SK-MEL-5 (cell line): ENCODE results near the gene CIC. TPM values are rescaled to one million over a fixed set of nuclear protein-coding genes. Genes with fewer than 3 reads are reported as not detected.
A peak's percentile ranks its signal among the peaks of the same experiment; 100 is the strongest.

Experiments used
- DNase-seq: peaks from one replicate; pipeline ENCODE4 v3.0.0-alpha.2; 2016; ENCODE audit warnings: low read depth, low spot score
- in situ Hi-C: cut with HindIII; loops from 2 replicates; pipeline ENCODE4 v1.10.0; 2016; ENCODE audit warnings: low sequenced_read_pairs, high pct_unique_total_duplicates, low pct_unique_long_range_greater_than_20kb
- total RNA-seq: library from RNA; depleted of rRNA; stranded (reverse); fragments of >200 nt; shearing (Covaris generic); gene quantifications from 2 replicates; pipeline ENCODE4 v1.2.3, GENCODE V29; 2014

CIC gene
- total RNA-seq, 1 experiment from 2014 or later = 5.2 TPM

GRCh38 chr19:42292042-42292960 lies 23.2 kb downstream of the CIC start:
- in situ Hi-C loops = no loop called here
- DNase-seq = no peak

DNA sequence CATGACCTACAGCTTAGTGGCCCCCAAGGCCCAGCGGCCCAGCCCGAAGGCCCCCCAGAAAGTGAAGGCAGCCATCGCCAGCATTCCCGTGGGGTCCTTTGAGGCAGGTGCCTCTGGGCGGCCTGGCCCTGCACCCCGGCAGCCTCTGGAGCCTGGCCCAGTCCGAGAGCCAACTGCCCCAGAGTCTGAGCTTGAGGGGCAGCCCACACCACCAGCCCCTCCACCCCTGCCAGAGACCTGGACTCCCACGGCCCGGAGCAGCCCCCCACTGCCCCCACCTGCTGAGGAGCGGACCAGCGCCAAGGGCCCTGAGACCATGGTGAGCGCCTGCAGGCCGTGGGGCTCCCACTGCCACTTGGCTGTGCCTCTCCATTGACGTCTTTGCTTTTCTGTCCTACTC lies 23.9 kb downstream of the CIC start:
- no peak for DNase-seq
- in situ Hi-C loops = no loop called here

- in situ Hi-C loops = no loop called here
- DNase-seq = no peak
Measured at GRCh38 chr19:42293540-42293939, 24.5 kb downstream of the CIC start.

- DNase-seq = no peak
- in situ Hi-C loops = no loop called here
Measured at GRCh38 chr19:42293948-42294347, 24.9 kb downstream of the CIC start.

GRCh38 chr19:42294471-42295137 lies 25.6 kb downstream of the CIC start:
- DNase-seq = no peak
- in situ Hi-C loops = no loop called here

DNA sequence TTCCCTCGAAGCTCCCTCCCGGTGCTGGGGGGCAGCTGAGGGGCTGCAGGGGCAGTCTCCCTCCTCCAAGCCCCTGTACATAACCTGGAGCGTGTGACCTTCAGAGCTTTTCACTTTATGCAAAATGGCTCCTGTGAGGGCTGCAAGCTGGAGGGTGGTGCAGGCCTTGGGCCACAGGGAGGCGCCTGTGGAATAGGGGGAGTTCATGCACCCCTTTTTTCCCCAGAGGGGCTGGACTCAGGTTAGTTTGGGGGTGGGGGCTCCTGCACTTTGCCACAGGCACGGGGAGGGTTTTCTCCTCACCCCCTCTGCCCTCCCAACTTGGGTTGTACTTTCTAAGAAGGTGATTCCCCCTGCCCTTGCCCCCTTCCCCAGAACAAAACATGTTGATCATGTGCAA lies 26.3 kb downstream of the CIC start:
- in situ Hi-C loops = no loop called here
- DNase-seq = no peak

GRCh38 chr19:42295831-42296525 lies 26.9 kb downstream of the CIC start:
- in situ Hi-C loops = no loop called here

GRCh38 chr19:42297039-42297438 lies 28.0 kb downstream of the CIC start:
- no peak for DNase-seq
- in situ Hi-C loops = no loop called here

More at GRCh38 chr19:42295831-42296525, 26.9 kb downstream of the CIC start:
- DNase-seq = peak; percentile 74

- DNase-seq = no peak
- in situ Hi-C loops = no loop called here
Measured at GRCh38 chr19:42301646-42302203, 32.7 kb downstream of the CIC start, which contains the start of gene PRR19. TSS of gene PRR19 (plus strand) at chr19:42302132. CDS start at chr19:42309585, 7,453 bp downstream.

- no peak for DNase-seq
- in situ Hi-C loops = no loop called here
Measured at GRCh38 chr19:42303101-42303464, 34.0 kb downstream of the CIC start.

GRCh38 chr19:42303876-42304275 lies 34.8 kb downstream of the CIC start:
- in situ Hi-C loops = no loop called here
- no peak for DNase-seq

GRCh38 chr19:42306646-42307045 lies 37.6 kb downstream of the CIC start:
- in situ Hi-C loops = no loop called here
- DNase-seq = no peak

DNA sequence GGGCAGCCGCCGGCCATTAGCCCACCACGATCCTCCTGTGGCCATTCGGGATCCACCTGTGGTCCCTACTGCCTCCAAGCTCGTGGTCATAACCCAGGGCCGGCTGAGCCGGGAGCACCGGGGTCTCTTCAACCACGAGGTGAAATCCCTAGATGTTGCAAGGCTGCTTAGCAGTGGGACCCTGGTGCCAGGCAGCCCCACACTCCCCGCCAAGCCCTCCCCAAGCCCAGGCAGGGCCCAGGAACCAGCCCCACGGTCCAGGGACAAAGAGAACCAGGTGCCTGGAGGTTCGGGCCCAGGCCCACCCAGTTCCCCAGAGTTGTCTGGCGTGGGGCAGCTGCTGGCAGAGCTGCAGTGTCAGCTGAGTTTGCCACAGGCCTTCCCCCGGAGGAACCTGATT lies 40.6 kb downstream of the CIC start:
- in situ Hi-C loops = no loop called here
- no peak for DNase-seq

DNA sequence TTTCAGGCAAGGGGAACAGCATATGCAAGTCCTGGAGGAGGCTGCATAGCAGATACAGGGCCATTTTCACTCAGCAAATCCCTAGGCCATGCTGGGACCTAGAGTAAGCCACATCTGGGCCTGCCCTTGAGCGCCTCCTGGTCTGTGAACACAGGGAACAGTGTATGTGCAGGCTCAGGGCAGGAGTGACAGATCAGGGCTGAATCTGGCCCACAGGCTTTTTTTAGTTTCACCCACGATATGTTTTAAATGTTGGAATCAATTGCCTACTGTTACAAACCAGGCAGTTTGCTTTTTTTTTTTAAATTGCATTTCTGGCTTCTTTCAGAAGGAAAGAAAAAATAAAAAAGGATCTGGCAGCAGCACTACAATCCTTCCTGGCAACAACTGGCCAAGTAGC lies 42.6 kb downstream of the CIC start:
- peak; percentile 81 for DNase-seq
- in situ Hi-C loops = no loop called here

DNA sequence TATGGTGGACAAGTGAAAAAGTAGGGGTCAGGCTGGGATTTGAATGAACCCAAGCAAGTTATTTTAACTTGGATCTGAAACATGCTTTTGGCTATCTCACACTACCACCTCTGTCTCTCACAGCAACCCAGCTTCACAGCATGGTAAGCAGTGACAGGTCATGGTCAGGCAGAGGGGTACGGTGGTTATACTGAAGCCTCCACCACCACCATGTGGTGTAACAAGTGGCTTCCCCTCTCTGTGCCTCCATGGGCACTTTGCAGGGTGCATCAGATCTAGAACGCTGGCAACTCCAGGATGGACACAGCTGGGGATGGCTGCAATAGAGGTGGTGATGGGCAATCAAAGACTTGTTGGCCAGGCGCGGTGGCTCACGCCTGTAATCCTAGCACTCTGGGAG lies 43.3 kb downstream of the CIC start:
- in situ Hi-C loops = no loop called here

DNA sequence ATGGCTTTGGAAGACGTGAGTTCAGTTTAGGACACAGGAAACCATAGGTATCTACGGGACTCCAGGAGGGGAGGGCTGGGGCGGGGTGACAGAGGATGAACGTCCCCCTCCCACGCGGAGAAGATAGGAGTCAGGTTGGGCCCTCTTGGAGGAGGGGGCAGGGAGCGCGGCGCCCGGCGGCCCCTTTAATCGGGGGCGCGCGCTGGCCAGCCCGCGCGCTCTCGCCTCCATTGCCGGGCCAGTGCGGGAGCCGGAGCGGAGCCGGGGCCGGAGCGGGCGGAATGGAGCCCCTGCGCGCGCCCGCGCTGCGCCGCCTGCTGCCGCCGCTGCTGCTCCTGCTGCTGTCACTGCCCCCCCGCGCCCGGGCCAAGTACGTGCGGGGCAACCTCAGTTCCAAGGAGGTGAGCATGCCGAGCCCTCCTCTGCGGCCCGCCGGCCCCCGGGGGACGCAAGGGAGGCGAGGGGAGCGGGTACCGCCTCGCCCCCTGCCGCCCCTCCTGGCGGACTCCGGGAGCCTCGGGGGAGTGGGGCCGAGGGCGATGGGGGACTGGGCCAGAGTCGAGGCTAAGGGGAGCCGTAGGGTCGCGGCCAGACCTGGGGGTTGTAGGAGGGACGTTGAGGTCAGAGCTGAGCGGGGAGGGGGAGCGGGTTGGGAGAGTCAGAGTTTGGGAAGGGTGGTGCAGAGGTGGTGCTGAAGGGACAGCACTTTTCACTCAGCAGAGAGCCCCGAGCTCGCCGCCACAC lies 44.2 kb downstream of the CIC start, which contains the start of gene TMEM145:
Gene TMEM145 (plus strand): TSS at position 214 of the 744 bp plus-strand sequence. CDS start 68 bp downstream, at position 282.
- DNase-seq = peak; percentile 56
- in situ Hi-C loops = no loop called here

More for the DNA sequence above, 43.3 kb downstream of the CIC start:
- no peak for DNase-seq
